ENCODE data around the gene DYNC1H1.
A peak's percentile ranks its signal among the peaks of the same experiment; 100 is the strongest.
"Not testable (repeated sequence)": the region's sequence is repeated elsewhere in the genome, so short reads cannot be mapped to it uniquely, and the experiment has no call there.

The DYNC1H1 gene

GRCh38 chr14:102075155-102075554 lies 110.8 kb downstream of the DYNC1H1 start:
- no peak for DNase-seq

GRCh38 chr14:102077382-102077709 lies 113.0 kb downstream of the DYNC1H1 start:
- DNase-seq = no peak

GRCh38 chr14:102078361-102078791 lies 114.0 kb downstream of the DYNC1H1 start:
- DNase-seq = not testable (repeated sequence)

GRCh38 chr14:102078831-102079699 lies 114.7 kb downstream of the DYNC1H1 start:
- DNase-seq = peak; percentile 37

- no peak for DNase-seq
Measured at GRCh38 chr14:102079700-102079979, 115.3 kb downstream of the DYNC1H1 start.

GRCh38 chr14:102080183-102081080 lies 116.1 kb downstream of the DYNC1H1 start:
- peak; percentile 5 for DNase-seq

GRCh38 chr14:102081231-102082080 lies 117.1 kb downstream of the DYNC1H1 start:
- DNase-seq = no peak

GRCh38 chr14:102084522-102084921 lies 120.1 kb downstream of the DYNC1H1 start:
- DNase-seq = peak; percentile 2

- DNase-seq = no peak
Measured at GRCh38 chr14:102084931-102085330, 120.6 kb downstream of the DYNC1H1 start.

GRCh38 chr14:102085488-102085887 lies 121.1 kb downstream of the DYNC1H1 start:
- peak; percentile 34 for DNase-seq

GRCh38 chr14:102085948-102086708 lies 121.8 kb downstream of the DYNC1H1 start:
- DNase-seq = peak; percentile 39

- DNase-seq = no peak
Measured at GRCh38 chr14:102086709-102086971, 122.3 kb downstream of the DYNC1H1 start.

GRCh38 chr14:102086972-102087761 lies 122.8 kb downstream of the DYNC1H1 start, which contains the start of gene HSP90AA1:
TSS of gene HSP90AA1 (minus strand) at chr14:102087044. CDS start at chr14:102086378, 666 bp downstream.
- DNase-seq = peak; percentile 93

- DNase-seq = no peak
Measured at GRCh38 chr14:102087762-102088011, 123.3 kb downstream of the DYNC1H1 start.

- DNase-seq = peak; percentile 67
Measured at GRCh38 chr14:102088012-102088792, 123.8 kb downstream of the DYNC1H1 start.

GRCh38 chr14:102089621-102090343 lies 125.4 kb downstream of the DYNC1H1 start:
- DNase-seq = no peak

GRCh38 chr14:102090713-102091112 lies 126.3 kb downstream of the DYNC1H1 start:
- DNase-seq = no peak

GRCh38 chr14:102092806-102093205 lies 128.4 kb downstream of the DYNC1H1 start:
- no peak for DNase-seq

GRCh38 chr14:102094101-102094500 lies 129.7 kb downstream of the DYNC1H1 start:
- DNase-seq = peak; percentile 90

GRCh38 chr14:102095231-102095870 lies 131.0 kb downstream of the DYNC1H1 start:
- peak; percentile 2 for DNase-seq

All from hematopoietic multipotent progenitor cell treated with erythropoietin and hydrocortisone succinate and interleukin-3 and kit ligand, for 8 days (in vitro differentiated cells).